K562 (cell line): ENCODE data around the gene SYNGR1. TPM values are rescaled to one million over a fixed set of nuclear protein-coding genes. Genes with fewer than 3 reads are reported as not detected.

ENCODE experiments used
- ATAC-seq: fragments of 200-7000 bp; cut with Tn5 transposase; 3 replicates; pipeline ENCODE4 v1.9.1; 2020; ENCODE audit warnings: moderate library complexity
- BruUV-seq: library from RNA; stranded (reverse); fragments of 400-500 nt; replicated peaks from 2 replicates; lab custom pipeline; 2021; lab: Mats Ljungman, UMichigan
- CTCF ChIA-PET: fragments of 300-600 bp; formaldehyde crosslinking; extraction: SDS; loops from one replicate; lab custom pipeline; 2021; ENCODE audit warnings: low intra/inter-chr PET ratio; lab: Yijun Ruan, JAX
- POLR2A ChIA-PET: fragments of 300-600, 350-650 bp; sonication (Branson Sonifier 250); formaldehyde crosslinking; extraction: SDS; loops from one replicate; lab custom pipeline; 2021; ENCODE audit warnings: antibody characterized with exemption, inconsistent platforms; lab: Yijun Ruan, JAX
- DNase-seq, 4 experiments: peaks; one replicate each; pipeline versions ENCODE4 v3.0.0 to v3.0.0-alpha.2; 2011 to 2018; ENCODE audit warnings: low spot score in 3 of 4, mixed read lengths in 3 of 4; ENCODE audit errors: extremely low read depth in 1 of 4
- FAIRE-seq: peaks from 2 replicates; lab custom pipeline; 2011; peaks lifted over from hg19 to GRCh38; lab: Jason Lieb, UNC
- H2AFZ ChIP-seq: 2 replicates; pipeline ENCODE4 v1.6.0; 2011; ENCODE audit warnings: low read depth, low read length, control low read depth, inconsistent platforms
- H3K27ac ChIP-seq: fragments of 200-600 bp; 3 replicates; pipeline ENCODE4 v1.8.0; 2011; ENCODE audit warnings: low read depth, mild to moderate bottlenecking, control low read depth, inconsistent platforms, low read length, moderate library complexity, mixed read lengths; ENCODE audit errors: extremely low read depth
- H3K27me3 ChIP-seq, 2 experiments: fragments of 300-600 bp in 1 of 2; 2 replicates in 1 of 2; 3 replicates in 1 of 2; pipeline versions ENCODE4 v1.6.0 to v1.8.0; 2011; ENCODE audit warnings: inconsistent platforms in 2 of 2, low read length in 2 of 2, mild to moderate bottlenecking in 1 of 2, mixed read lengths in 1 of 2, moderate library complexity in 1 of 2; ENCODE audit not compliant: control insufficient read depth in 2 of 2, insufficient read depth in 2 of 2
- H3K36me3 ChIP-seq: fragments of 300-600 bp; 3 replicates; pipeline ENCODE4 v1.8.0; 2011; ENCODE audit warnings: mild to moderate bottlenecking, low read length, inconsistent platforms; ENCODE audit not compliant: control insufficient read depth, insufficient read depth
- H3K4me1 ChIP-seq, 2 experiments: fragments of 200-600 bp in 1 of 2; replicated peaks in 1 of 2; 2 replicates in 1 of 2; 3 replicates in 1 of 2; pipeline versions ENCODE4 v1.5.1 to v1.8.0; 2011; ENCODE audit warnings: inconsistent platforms in 2 of 2, low read length in 2 of 2, mild to moderate bottlenecking in 1 of 2, mixed read lengths in 1 of 2, moderate library complexity in 1 of 2; ENCODE audit not compliant: control insufficient read depth in 2 of 2, insufficient read depth in 2 of 2
- H3K4me2 ChIP-seq: 2 replicates; pipeline ENCODE4 v1.6.1; 2011; ENCODE audit warnings: low read length, control low read depth, inconsistent platforms, mixed read lengths; ENCODE audit not compliant: insufficient read depth
- H3K4me3 ChIP-seq: fragments of 200-600 bp; sonication (generic), shearing (Covaris generic); 2 replicates; pipeline ENCODE4 v1.5.1; 2016; ENCODE audit warnings: control low read depth, inconsistent platforms
- H3K79me2 ChIP-seq: fragments of 200-600 bp; 3 replicates; pipeline ENCODE4 v1.8.0; 2011; ENCODE audit warnings: low read length, inconsistent platforms; ENCODE audit not compliant: control insufficient read depth, insufficient read depth
- H3K9ac ChIP-seq, 2 experiments: 2 replicates each; pipeline versions ENCODE4 v1.6.0 to v1.6.1; 2011; ENCODE audit warnings: low read depth in 2 of 2, low read length in 2 of 2, control low read depth in 1 of 2, inconsistent platforms in 1 of 2, mild to moderate bottlenecking in 1 of 2, mixed read lengths in 1 of 2; ENCODE audit not compliant: insufficient read depth in 1 of 2
- H3K9me1 ChIP-seq: one replicate; pipeline ENCODE4 v1.6.0; 2011; ENCODE audit warnings: inconsistent platforms, mild to moderate bottlenecking, low read length, moderate library complexity; ENCODE audit not compliant: control insufficient read depth, insufficient read depth
- H3K9me3 ChIP-seq: replicated peaks from 2 replicates; pipeline ENCODE4 v1.5.1; 2011; ENCODE audit warnings: low read depth, low read length, inconsistent platforms; ENCODE audit not compliant: control insufficient read depth, insufficient read depth
- H4K20me1 ChIP-seq: replicated peaks from 2 replicates; pipeline ENCODE4 v1.6.1; 2011; ENCODE audit warnings: low read length, inconsistent platforms, mixed read lengths; ENCODE audit not compliant: control insufficient read depth, insufficient read depth
- ARID1B ChIP-seq: fragments of 450-650 bp; IDR thresholded peaks from 2 replicates; pipeline ENCODE4 v1.6.1; 2016; ENCODE audit warnings: antibody characterized with exemption, mild to moderate bottlenecking, inconsistent platforms
- CTBP1 ChIP-seq: fragments of 450-650 bp; IDR thresholded peaks from 2 replicates; pipeline ENCODE4 v1.6.1; 2016; ENCODE audit warnings: borderline replicate concordance
- GABPA ChIP-seq: fragments of 200-800 bp; sonication (Bioruptor generic); conservative IDR thresholded peaks from 2 replicates; pipeline ENCODE4 v1.6.1; 2016; ENCODE audit warnings: low read depth, missing genetic modification characterization, missing compliant biosample characterization
- KHSRP ChIP-seq: fragments of 450-650 bp; IDR thresholded peaks from 2 replicates; pipeline ENCODE4 v1.6.1; 2017
- MEIS2 ChIP-seq: fragments of 450-650 bp; IDR thresholded peaks from 2 replicates; pipeline ENCODE4 v1.6.1; 2014; ENCODE audit warnings: mild to moderate bottlenecking; ENCODE audit not compliant: partially characterized antibody
- MTA3 ChIP-seq: fragments of 450-650 bp; formaldehyde crosslinking; IDR thresholded peaks from 2 replicates; pipeline ENCODE4 v1.6.1; 2017; ENCODE audit warnings: mild to moderate bottlenecking, borderline replicate concordance
- PKNOX1 ChIP-seq: fragments of 450-650 bp; IDR thresholded peaks from 2 replicates; pipeline ENCODE4 v1.6.1; 2016
- YY1 ChIP-seq, 3 experiments: IDR thresholded peaks; 2 replicates each; pipeline ENCODE4 v1.6.1; 2011; ENCODE audit warnings: low read length in 2 of 3, mild to moderate bottlenecking in 2 of 3, moderate library complexity in 2 of 3, borderline replicate concordance in 1 of 3, control low read depth in 1 of 3, low read depth in 1 of 3; ENCODE audit not compliant: insufficient read depth in 3 of 3, insufficient replicate concordance in 2 of 3, control insufficient read depth in 1 of 3, insufficient read length in 1 of 3; ENCODE audit errors: extremely low read depth in 1 of 3
- ZNF232 ChIP-seq: sonication (generic); formaldehyde crosslinking; IDR thresholded peaks from 2 replicates; pipeline ENCODE4 v1.8.0; 2022; ENCODE audit warnings: mild to moderate bottlenecking, missing genetic modification reagents
- ZNF592 ChIP-seq: fragments of 450-650 bp; IDR thresholded peaks from 2 replicates; pipeline ENCODE4 v1.6.1; 2017; ENCODE audit warnings: antibody characterized with exemption, mild to moderate bottlenecking
- WGBS: fragments of 100-300 bp; shearing (Covaris generic); methylation state at CpG from one replicate; pipeline ENCODE4 v1.1.6; 2016; ENCODE audit warnings: low coverage, mixed read lengths; ENCODE audit not compliant: insufficient coverage; ENCODE audit errors: missing lambda C conversion rate; 5-methylcytosine and 5-hydroxymethylcytosine counted together
- in situ Hi-C: fragments of 300-500 bp; cut with MboI; formaldehyde crosslinking; loops from 4 replicates; pipeline ENCODE4 v1.15.0; 2018; ENCODE audit warnings: inconsistent platforms, mixed read lengths
- intact Hi-C: fragments of 100-400 bp; cut with micrococcal nuclease; formaldehyde crosslinking; loops from 2 replicates; pipeline ENCODE4 v1.14.2; 2022
- polyA plus RNA-seq, 8 experiments: library from polyadenylated mRNA; depleted of rRNA in 4 of 8; stranded (reverse) in 5 of 8; unstranded in 3 of 8; fragments of >200 nt; fragmentation: Nextera tagmentation in 2 of 8; fragmentation: Illumina TruSeq in 1 of 8; extraction: Ambion mirVana in 2 of 8; extraction: Trizol in 1 of 8; gene quantifications; 2 replicates each; pipeline versions ENCODE4 v1.2.1 to v1.2.3, GENCODE V29; 2011 to 2014; ENCODE audit warnings: inconsistent platforms in 1 of 8, missing spikeins in 1 of 8
- total RNA-seq, 7 experiments: library from RNA; depleted of rRNA in 6 of 7; stranded (reverse); fragments of >200 nt in 6 of 7; fragmentation: Illumina TruSeq in 2 of 7; extraction: Trizol in 2 of 7; gene quantifications; 2 replicates each; pipeline versions ENCODE4 v1.2.1 to v1.2.3, GENCODE V29; 2011 to 2021; ENCODE audit warnings: low replicate concordance in 1 of 7
- TF ChIP-seq, protein P1 (sequence below): sonication (generic); formaldehyde crosslinking; IDR thresholded peaks from 2 replicates; pipeline ENCODE4 v1.8.1; 2023; ENCODE audit warnings: mild to moderate bottlenecking, missing genetic modification reagents

Gene SYNGR1
- total and polyA plus RNA-seq, 9 of the 15 experiments (the other 6 are each of a cell fraction or from before 2014, with no cell fraction given) = 1.8 to 15.9 (median 5.5) TPM

DNA sequence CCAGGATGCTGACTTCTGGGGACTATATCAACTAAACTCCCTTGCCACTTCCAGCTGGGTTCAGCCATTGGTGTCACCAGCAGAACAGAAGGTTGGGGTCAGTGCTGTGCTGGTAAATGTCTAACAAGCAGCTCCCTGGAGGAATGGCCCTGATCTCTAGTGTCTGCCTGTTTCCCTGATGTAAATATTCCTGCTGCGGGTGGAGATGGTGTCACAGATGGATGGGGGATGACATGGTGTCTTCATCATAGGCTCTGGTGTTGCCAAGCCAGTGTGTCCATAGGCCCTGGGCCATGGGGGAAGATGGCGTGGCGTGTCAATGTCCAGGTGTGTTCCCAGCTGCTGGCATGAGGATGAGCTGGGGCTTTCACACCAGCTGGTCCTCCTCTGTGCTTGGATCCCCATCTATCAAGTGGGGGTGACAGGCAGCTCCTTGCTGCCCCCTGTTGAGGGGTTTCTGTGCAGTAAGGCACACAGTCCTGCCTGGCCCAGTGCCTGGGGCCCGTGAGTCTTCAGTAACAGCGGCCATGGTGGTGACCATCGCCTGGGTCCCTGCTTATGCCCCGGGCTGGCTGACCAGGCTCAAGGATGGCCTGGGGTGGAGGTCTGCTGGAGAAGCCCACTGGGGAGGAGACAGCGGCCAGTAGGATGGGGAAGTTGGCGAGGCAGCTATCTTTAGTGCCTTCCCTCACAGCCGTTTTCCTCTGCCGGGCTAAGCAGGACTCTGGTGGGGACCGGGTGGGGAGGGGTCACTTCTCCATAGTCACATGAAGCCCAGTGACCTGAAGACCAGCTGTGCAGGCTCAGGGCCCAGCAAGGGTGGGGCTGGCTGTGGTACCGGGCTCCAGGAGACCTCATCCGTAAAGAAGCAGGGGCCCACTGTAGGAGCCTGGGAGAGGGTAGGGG lies 43.1 kb upstream of the SYNGR1 start:
- no peaks in the 10 kb centered on the region for H3K9me3 ChIP-seq
- no peaks in the 10 kb centered on the region for H3K79me2 ChIP-seq
- intact Hi-C loops (loop anchor here (1.0 to 10.0 kb wide), 2 partner anchors 62 to 171 kb away; partner anchors contain the start of gene PDGFB), in situ Hi-C loops (loop anchor here (5.0 kb wide), 1 partner anchor 134 kb away; no protein-coding TSS in a partner anchor)
- FAIRE-seq (peak; percentile 59), DNase-seq (peak; percentile 60 to 76 (median 64)), ATAC-seq (peak; percentile 52)
- H3K4me1 ChIP-seq = peaks cover 8 to 31% of the 10 kb centered on the region in 2 experiments; a peak in 4 of 5 replicates
- peaks cover 5% of the 10 kb centered on the region for H4K20me1 ChIP-seq
- H3K27ac ChIP-seq = no peak overlapping the region
- H3K27me3 ChIP-seq = no peaks in the 10 kb centered on the region
- CTCF ChIA-PET = interaction anchor here (1.1 kb wide), 1 partner anchor 136 kb away, joined by 6 read pairs; no protein-coding TSS in a partner anchor
- no peaks in the 10 kb centered on the region for H3K9me1 ChIP-seq
- BruUV-seq = no TSS peak
- 49% methylated on average over 10 of the region's 14 CpGs for WGBS
- peak overlapping the region in 1 of 2 experiments; percentile 64; a peak in 2 of 4 replicates for H3K9ac ChIP-seq
- peaks cover 3% of the 10 kb centered on the region; the same call in 1 of the 3 replicates for H3K36me3 ChIP-seq
- H2AFZ ChIP-seq = peak overlapping the region; percentile 55; the same call in 1 of the 2 replicates
- POLR2A ChIA-PET = interaction anchor here (0.6 to 3.5 kb wide), 6 partner anchors 9 to 208 kb away, joined by 3 to 31 read pairs (median 4); partner anchors contain the start of gene RPL3
- H3K4me2 ChIP-seq = no peak overlapping the region
- no peak overlapping the region for H3K4me3 ChIP-seq
- no peak for TF ChIP-seq KHSRP
- 0 out of 2 replicates have a peak, but pooled peaks have one; percentile 37 for TF ChIP-seq MTA3
- 0 out of 2 replicates have a peak, but pooled peaks have one; percentile 10 for TF ChIP-seq ARID1B
- peak; percentile 20; the same call in 1 of the 2 replicates for TF ChIP-seq ZNF232
- peak; percentile 33; the same call in 1 of the 2 replicates for TF ChIP-seq ZNF592
- no peak for TF ChIP-seq GABPA (tag)
- peak; percentile 92 for TF ChIP-seq PKNOX1
- TF ChIP-seq, protein P1, sequence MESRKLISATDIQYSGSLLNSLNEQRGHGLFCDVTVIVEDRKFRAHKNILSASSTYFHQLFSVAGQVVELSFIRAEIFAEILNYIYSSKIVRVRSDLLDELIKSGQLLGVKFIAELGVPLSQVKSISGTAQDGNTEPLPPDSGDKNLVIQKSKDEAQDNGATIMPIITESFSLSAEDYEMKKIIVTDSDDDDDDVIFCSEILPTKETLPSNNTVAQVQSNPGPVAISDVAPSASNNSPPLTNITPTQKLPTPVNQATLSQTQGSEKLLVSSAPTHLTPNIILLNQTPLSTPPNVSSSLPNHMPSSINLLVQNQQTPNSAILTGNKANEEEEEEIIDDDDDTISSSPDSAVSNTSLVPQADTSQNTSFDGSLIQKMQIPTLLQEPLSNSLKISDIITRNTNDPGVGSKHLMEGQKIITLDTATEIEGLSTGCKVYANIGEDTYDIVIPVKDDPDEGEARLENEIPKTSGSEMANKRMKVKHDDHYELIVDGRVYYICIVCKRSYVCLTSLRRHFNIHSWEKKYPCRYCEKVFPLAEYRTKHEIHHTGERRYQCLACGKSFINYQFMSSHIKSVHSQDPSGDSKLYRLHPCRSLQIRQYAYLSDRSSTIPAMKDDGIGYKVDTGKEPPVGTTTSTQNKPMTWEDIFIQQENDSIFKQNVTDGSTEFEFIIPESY (CRISPR knock-in tag) = 0 out of 2 replicates have a peak, but pooled peaks have one; percentile 48
- TF ChIP-seq YY1 (IDR thresholded peaks at IDR 0.05; ENCODE audit: borderline replicate concordance in 1 of 3, control insufficient read depth in 1 of 3, extremely low read depth in 1 of 3, insufficient read depth in 3 of 3, insufficient read length in 1 of 3, insufficient replicate concordance in 2 of 3, low read depth in 1 of 3, low read length in 2 of 3) = peak in 1 of 3 experiments; percentile 48
- peak; percentile 42; the same call in 1 of the 2 replicates for TF ChIP-seq CTBP1
- TF ChIP-seq MEIS2 = peak; percentile 92
